Peyer's patch (tissue), 4 donors: Measurements from ENCODE around the gene CLASP1.

Experiments used
- CTCF ChIP-seq, 6 experiments: fragments of 450-650 bp in 4 of 6; fragments of 200-600 bp in 2 of 6; sonication (generic) in 1 of 6; IDR thresholded peaks; one replicate each; pipeline ENCODE4 v1.5.1; 2017 to 2019; ENCODE audit warnings: antibody characterized with exemption in 6 of 6, mild to moderate bottlenecking in 3 of 6, moderate library complexity in 1 of 6
- POLR2A ChIP-seq, 2 donors: fragments of 450-650 bp; IDR thresholded peaks; one replicate each; pipeline ENCODE4 v1.5.1; 2017; ENCODE audit warnings: antibody characterized with exemption in 2 of 2, mild to moderate bottlenecking in 2 of 2, moderate library complexity in 2 of 2

- no peak for TF ChIP-seq CTCF (IDR thresholded peaks at IDR 0.05)
- no peak for TF ChIP-seq POLR2A (IDR thresholded peaks at IDR 0.05)
Measured at GRCh38 chr2:121386707-121387106, 262.6 kb downstream of the CLASP1 start.
